GM12891 (cell line): ENCODE measurements around the gene SLC49A4.
A peak's percentile ranks its signal among the peaks of the same experiment; 100 is the strongest.

Source experiments
- DNase-seq: peaks from one replicate; pipeline ENCODE4 v3.0.0; 2011; ENCODE audit warnings: low spot score; ENCODE audit not compliant: insufficient read length
- FAIRE-seq: peaks from 2 replicates; lab custom pipeline; 2011; peaks lifted over from hg19 to GRCh38; lab: Jason Lieb, UNC
- PAX5 ChIP-seq: IDR thresholded peaks from 2 replicates; pipeline ENCODE4 v1.6.1; 2011; ENCODE audit warnings: low read length, moderate library complexity, mild to moderate bottlenecking; ENCODE audit not compliant: insufficient read depth, severe bottlenecking
- POLR2A ChIP-seq: IDR thresholded peaks from 2 replicates; pipeline ENCODE4 v1.6.1; 2011; ENCODE audit warnings: low read depth, low read length, control low read depth
- POLR2AphosphoS5 ChIP-seq: IDR thresholded peaks from 2 replicates; pipeline ENCODE4 v1.6.1; 2011; ENCODE audit warnings: low read depth, low read length, control low read depth
- POU2F2 ChIP-seq: IDR thresholded peaks from 2 replicates; pipeline ENCODE4 v1.6.1; 2011; ENCODE audit warnings: low read depth, mild to moderate bottlenecking, control low read depth, low read length, moderate library complexity
- SPI1 ChIP-seq: IDR thresholded peaks from 2 replicates; pipeline ENCODE4 v1.6.1; 2011; ENCODE audit warnings: low read depth, low read length, control low read depth
- TAF1 ChIP-seq: IDR thresholded peaks from 2 replicates; pipeline ENCODE4 v1.6.1; 2011; ENCODE audit warnings: low read depth, low read length, control low read depth

SLC49A4 gene

DNA sequence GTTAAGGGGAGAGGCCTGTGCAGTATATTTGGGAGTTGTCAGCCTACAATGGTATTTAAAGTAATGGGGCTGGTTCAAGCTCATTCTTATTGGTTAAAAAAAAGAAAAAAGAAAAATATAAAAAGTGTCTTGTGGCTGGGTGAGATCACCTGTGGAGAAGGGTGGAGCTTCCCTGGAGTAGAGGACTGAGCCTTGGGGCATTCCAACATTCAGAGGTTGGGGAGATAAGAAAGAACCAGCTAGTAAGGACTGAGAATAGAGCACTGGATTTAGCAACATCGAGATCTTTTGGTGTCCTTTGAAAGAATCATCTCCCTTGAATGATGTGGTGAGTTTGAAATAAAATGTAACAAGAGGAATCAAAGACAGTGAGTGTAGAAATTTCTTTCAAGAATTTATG lies 5.2 kb downstream of the SLC49A4 start:
- FAIRE-seq, result no peak
- TF ChIP-seq SPI1 (no peak), POLR2AphosphoS5 (no peak), POLR2A (no peak), PAX5 (no peak), TAF1 (no peak), POU2F2 (no peak)
- no peak for DNase-seq

DNA sequence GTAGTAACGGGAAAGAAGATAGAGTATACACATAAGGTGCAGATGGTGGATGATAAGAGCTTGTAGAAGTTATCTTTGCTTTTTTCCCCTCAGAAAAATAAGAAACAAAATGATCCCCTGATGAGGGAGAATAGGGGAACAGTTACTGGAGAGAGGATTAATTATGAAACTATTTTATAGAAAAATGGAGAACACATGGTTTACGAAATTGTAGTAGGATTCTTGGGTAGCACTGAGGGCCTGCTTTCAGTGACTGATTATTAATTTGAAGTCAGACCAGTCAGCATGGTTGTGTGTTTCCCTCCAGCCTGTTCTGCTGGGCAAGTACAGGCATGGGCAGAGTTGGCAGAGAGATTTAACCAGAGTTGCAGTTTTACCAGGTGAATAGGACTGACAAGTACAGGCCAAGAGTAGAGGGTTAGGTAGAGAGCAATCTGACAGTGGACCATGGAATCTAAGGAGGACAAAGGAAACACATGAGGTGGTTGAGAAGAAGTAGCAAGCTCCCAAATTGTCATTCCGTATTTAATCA lies 5.9 kb downstream of the SLC49A4 start:
- TF ChIP-seq TAF1 (no peak), POLR2A (no peak), SPI1 (no peak), POLR2AphosphoS5 (no peak), POU2F2 (no peak), PAX5 (no peak)
- FAIRE-seq (no peak), DNase-seq (no peak)

DNA sequence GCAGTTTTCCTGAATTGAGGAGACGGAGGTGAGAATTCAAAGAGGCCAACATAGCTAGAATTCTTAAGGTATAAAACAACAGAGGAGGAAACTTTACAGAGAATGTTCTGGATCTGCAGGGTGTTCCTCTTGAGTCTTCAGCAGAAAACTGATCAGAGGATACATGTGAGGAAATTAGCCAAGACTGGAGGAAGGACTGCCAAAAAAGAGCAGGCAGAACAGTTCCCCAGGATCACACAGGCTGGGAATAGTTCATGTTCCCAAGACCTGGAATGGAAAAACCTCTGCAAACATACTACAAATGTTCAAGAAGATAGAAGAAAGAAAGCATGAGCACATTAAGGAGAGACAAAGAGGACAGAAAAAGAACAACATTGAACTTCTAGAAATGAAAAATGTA lies 7.5 kb downstream of the SLC49A4 start:
- FAIRE-seq, result no peak
- no peak for DNase-seq
- TF ChIP-seq POLR2AphosphoS5 (no peak), PAX5 (no peak), POLR2A (no peak), POU2F2 (no peak), TAF1 (no peak), SPI1 (no peak)

GRCh38 chr3:122803977-122804376 lies 9.1 kb downstream of the SLC49A4 start:
- no peak for FAIRE-seq
- TF ChIP-seq POU2F2 (no peak), TAF1 (no peak)
- no peak for DNase-seq

GRCh38 chr3:122810734-122811133 lies 15.9 kb downstream of the SLC49A4 start:
- no peak for FAIRE-seq
- TF ChIP-seq SPI1 (no peak), PAX5 (no peak), POLR2A (no peak), POU2F2 (no peak), POLR2AphosphoS5 (no peak), TAF1 (no peak)
- DNase-seq, result no peak

- DNase-seq (no peak), FAIRE-seq (peak; percentile 13)
- TF ChIP-seq POLR2A (no peak), POU2F2 (no peak), SPI1 (no peak)
Observed at GRCh38 chr3:122816587-122816986, 21.7 kb downstream of the SLC49A4 start.

DNA sequence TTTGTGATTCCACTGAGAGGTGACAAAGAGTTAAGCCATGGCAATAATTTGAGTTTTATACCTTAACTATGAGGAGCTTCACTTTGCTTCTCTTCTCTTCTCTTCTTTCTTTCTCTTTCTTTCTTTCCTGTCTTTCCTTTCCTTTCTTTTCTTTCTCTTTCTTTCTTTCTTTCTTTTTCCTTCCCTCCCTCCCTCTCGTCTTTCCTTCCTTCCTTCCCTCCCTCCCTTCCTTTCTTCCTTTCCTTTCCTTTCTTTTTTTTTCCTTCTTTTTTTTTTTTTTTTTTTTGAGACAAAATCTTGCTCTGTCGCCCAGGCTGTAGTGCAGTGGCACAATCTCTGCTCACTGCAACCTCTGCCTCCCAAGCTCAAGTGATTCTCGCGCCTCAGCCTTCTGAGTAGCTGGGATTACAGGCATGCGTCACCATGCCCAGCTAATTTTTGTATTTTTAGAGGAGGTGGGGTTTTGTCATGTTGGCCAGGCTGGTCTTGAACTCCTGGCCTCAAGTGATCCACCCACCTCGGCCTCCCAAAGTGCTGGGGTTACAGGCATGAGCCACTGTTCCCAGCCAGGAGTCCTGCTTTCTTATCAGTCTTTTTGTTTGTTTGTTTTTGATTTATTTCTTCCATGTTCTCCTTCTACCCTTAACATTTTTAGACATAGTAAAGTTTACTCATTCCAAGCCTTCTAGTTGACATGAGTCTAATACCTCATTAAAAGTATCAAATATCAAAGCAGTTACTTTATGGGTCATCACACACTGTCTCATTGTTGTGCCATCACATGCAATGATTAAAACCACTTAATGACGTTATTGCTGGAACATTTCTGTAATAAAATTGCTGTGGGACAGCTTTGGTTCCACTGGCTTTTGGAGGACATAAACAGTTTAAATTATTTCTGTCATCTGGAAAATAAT lies 29.9 kb downstream of the SLC49A4 start:
- no peak for FAIRE-seq
- TF ChIP-seq POLR2A, result no peak

DNA sequence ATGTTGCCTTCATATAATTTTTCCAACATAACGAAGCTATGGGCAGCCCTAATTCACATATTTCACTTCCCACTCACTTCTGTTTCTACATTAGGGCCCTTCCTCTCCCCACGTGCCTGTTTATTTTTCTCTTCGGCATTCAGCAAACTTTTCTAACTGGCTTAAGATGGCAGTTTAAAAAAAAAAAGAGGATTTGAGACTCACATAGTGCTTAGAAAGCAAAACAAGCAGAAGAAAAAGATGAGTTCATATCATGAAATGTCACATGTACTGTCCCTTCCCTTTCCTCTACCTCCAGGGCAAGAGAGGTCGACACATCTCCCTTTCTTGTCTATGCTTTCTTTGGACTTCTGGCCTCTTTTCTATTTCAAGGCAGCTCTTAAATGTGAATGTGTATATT lies 30.6 kb downstream of the SLC49A4 start:
- no peak for DNase-seq
- no peak for TF ChIP-seq TAF1
- no peak for TF ChIP-seq POLR2A
- TF ChIP-seq POU2F2, result no peak
- TF ChIP-seq POLR2AphosphoS5, result no peak
- no peak for TF ChIP-seq PAX5
- no peak for TF ChIP-seq SPI1
- FAIRE-seq, result no peak

More for the DNA sequence above, 29.9 kb downstream of the SLC49A4 start:
- DNase-seq, result no peak

DNA sequence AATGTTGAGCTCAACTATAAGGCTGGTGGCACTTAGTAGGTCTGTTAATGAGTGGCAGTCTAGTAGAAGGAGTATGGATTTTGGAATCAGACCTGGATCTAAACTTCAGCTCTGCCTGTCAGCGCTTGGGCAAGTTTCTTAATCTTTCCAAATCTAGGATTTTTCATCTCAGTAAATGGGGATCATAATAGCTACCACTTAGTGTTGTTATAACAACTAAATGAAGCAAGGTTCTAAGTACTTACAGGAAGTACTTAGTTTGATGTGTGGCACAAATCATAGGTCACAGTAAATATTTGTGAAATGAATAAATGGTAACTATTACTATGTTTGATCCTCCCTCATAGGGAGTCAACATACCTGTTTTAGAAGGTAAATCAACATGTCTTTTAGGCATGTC lies 31.4 kb downstream of the SLC49A4 start:
- DNase-seq, result no peak
- TF ChIP-seq PAX5 (no peak), POLR2AphosphoS5 (no peak), POU2F2 (no peak), SPI1 (no peak), TAF1 (no peak), POLR2A (no peak)
- no peak for FAIRE-seq

GRCh38 chr3:122828281-122828680 lies 33.4 kb downstream of the SLC49A4 start:
- TF ChIP-seq POLR2AphosphoS5 (no peak), TAF1 (no peak), POLR2A (no peak), PAX5 (no peak), POU2F2 (no peak), SPI1 (no peak)
- FAIRE-seq (no peak), DNase-seq (no peak)
